Activated CD8-positive, alpha-beta T cell treated with anti-CD3 and anti-CD28 coated beads for 36 hours (primary cell): ENCODE measurements around the gene GALC. TPM values are rescaled to one million over a fixed set of nuclear protein-coding genes. Genes with fewer than 3 reads are reported as not detected.

Source experiments
- ATAC-seq: fragments of 200-7000 bp; cut with Tn5 transposase; one replicate; pipeline ENCODE4 v1.10.0; 2021; ENCODE audit warnings: mild to moderate bottlenecking, moderate library complexity
- CTCF ChIA-PET: fragments of 350-600 bp; sonication (Branson Sonifier 250); formaldehyde crosslinking; loops from one replicate; lab custom pipeline; 2021; ENCODE audit warnings: antibody characterized with exemption; lab: Charles Lee
- POLR2A ChIA-PET: fragments of 350-600 bp; sonication (Branson Sonifier 250); formaldehyde crosslinking; loops from one replicate; lab custom pipeline; 2021; ENCODE audit warnings: antibody characterized with exemption; lab: Charles Lee
- DNase-seq: peaks from one replicate; pipeline ENCODE4 v3.0.0-alpha.2; 2020
- H3K27ac Mint-ChIP-seq: one replicate; pipeline ENCODE4 v1.8.0; 2021; ENCODE audit warnings: mild to moderate bottlenecking, mixed read lengths
- H3K27me3 Mint-ChIP-seq: one replicate; pipeline ENCODE4 v1.8.0; 2021; ENCODE audit warnings: mixed read lengths
- H3K36me3 Mint-ChIP-seq: one replicate; pipeline ENCODE4 v1.8.0; 2021; ENCODE audit warnings: low read depth, mixed read lengths
- H3K4me1 Mint-ChIP-seq: one replicate; pipeline ENCODE4 v1.8.0; 2021; ENCODE audit warnings: low read depth, mixed read lengths
- H3K4me3 Mint-ChIP-seq: one replicate; pipeline ENCODE4 v1.8.0; 2021; ENCODE audit warnings: mild to moderate bottlenecking, moderate library complexity, mixed read lengths
- H3K9me3 Mint-ChIP-seq: one replicate; pipeline ENCODE4 v1.8.0; 2021; ENCODE audit warnings: mixed read lengths
- CTCF ChIP-seq: fragments of 200-600 bp; IDR thresholded peaks from one replicate; pipeline ENCODE4 v1.8.0; 2022; ENCODE audit warnings: antibody characterized with exemption, mild to moderate bottlenecking
- intact Hi-C: fragments of 100-400 bp; cut with micrococcal nuclease; formaldehyde crosslinking; loops from one replicate; pipeline ENCODE4 v1.10.0; 2022
- total RNA-seq, 2 experiments: library from RNA; stranded (reverse); gene quantifications; one replicate each; pipeline ENCODE4 v1.2.3, GENCODE V29; 2021

Gene GALC
- total RNA-seq, 2 experiments from 2014 or later: 8.6 to 11.3 TPM

- TF ChIP-seq CTCF: no peak
- Mint-ChIP-seq H3K4me3 (no peak overlapping the region), H3K36me3 (peaks cover 8% of the 10 kb centered on the region), H3K9me3 (no peaks in the 10 kb centered on the region), H3K4me1 (peaks cover 63% of the 10 kb centered on the region), H3K27ac (no peak overlapping the region), H3K27me3 (no peaks in the 10 kb centered on the region)
- intact Hi-C loops: no loop called here
- DNase-seq (no peak), ATAC-seq (no peak)
- POLR2A ChIA-PET: no interaction called here
- CTCF ChIA-PET: interaction anchor here (0.8 kb wide), 1 partner anchor 54 kb away, joined by 3 read pairs; no protein-coding TSS in a partner anchor
These were observed 6.3 kb upstream of the GALC start for GRCh38 chr14:87999277-87999676.

- H3K4me1 Mint-ChIP-seq: peaks cover 67% of the 10 kb centered on the region
- no peak for DNase-seq
- ChIA-PET POLR2A (interaction anchor here (0.8 kb wide), 1 partner anchor 1276 kb away, joined by 3 read pairs; no protein-coding TSS in a partner anchor), CTCF (no interaction called here)
- ATAC-seq: no peak
- TF ChIP-seq CTCF: no peak
- no peak overlapping the region for H3K27ac Mint-ChIP-seq
- no peaks in the 10 kb centered on the region for H3K9me3 Mint-ChIP-seq
- no peak overlapping the region for H3K4me3 Mint-ChIP-seq
- no peaks in the 10 kb centered on the region for H3K27me3 Mint-ChIP-seq
- intact Hi-C loops: no loop called here
- H3K36me3 Mint-ChIP-seq: peaks cover 8% of the 10 kb centered on the region
These were observed 5.5 kb upstream of the GALC start for GRCh38 chr14:87998482-87998881.

- POLR2A ChIA-PET: interaction anchor here (5.4 kb wide), 1 partner anchor 9 kb away, joined by 146 read pairs; the partner anchor contains the start of gene GPR65
- no peak for TF ChIP-seq CTCF
- peak overlapping the region; percentile 96 for H3K27ac Mint-ChIP-seq
- H3K9me3 Mint-ChIP-seq: no peaks in the 10 kb centered on the region
- CTCF ChIA-PET: interaction anchor here (1.4 to 2.8 kb wide), 3 partner anchors 10 to 51 kb away, joined by 7 to 9 read pairs (median 8); partner anchors contain the start of gene GPR65
- no peak for DNase-seq
- H3K27me3 Mint-ChIP-seq: no peaks in the 10 kb centered on the region
- H3K36me3 Mint-ChIP-seq: peaks cover 2% of the 10 kb centered on the region
- no peak overlapping the region for H3K4me3 Mint-ChIP-seq
- intact Hi-C loops: no loop called here
- no peak for ATAC-seq
- peaks cover 63% of the 10 kb centered on the region for H3K4me1 Mint-ChIP-seq
These were observed 3.3 kb upstream of the GALC start for GRCh38 chr14:87996291-87996592.

- TF ChIP-seq CTCF: no peak
- CTCF ChIA-PET: interaction anchor here (0.6 to 2.8 kb wide), 6 partner anchors 8 to 135 kb away, joined by 3 to 9 read pairs (median 5); partner anchors contain the start of gene GPR65
- peak overlapping the region; percentile 96 for H3K27ac Mint-ChIP-seq
- ATAC-seq: no peak
- H3K9me3 Mint-ChIP-seq: no peaks in the 10 kb centered on the region
- H3K36me3 Mint-ChIP-seq: peaks cover 2% of the 10 kb centered on the region
- DNase-seq: no peak
- H3K4me3 Mint-ChIP-seq: no peak overlapping the region
- no peaks in the 10 kb centered on the region for H3K27me3 Mint-ChIP-seq
- H3K4me1 Mint-ChIP-seq: peaks cover 61% of the 10 kb centered on the region
- POLR2A ChIA-PET: interaction anchor here (0.9 to 5.4 kb wide), 3 partner anchors 9 to 173 kb away, joined by 3 to 146 read pairs (median 3); partner anchors contain the start of gene GPR65
- intact Hi-C loops: no loop called here
These were observed 2.7 kb upstream of the GALC start for GRCh38 chr14:87995500-87996290.

- CTCF ChIA-PET: interaction anchor here (0.6 to 2.8 kb wide), 6 partner anchors 9 to 135 kb away, joined by 3 to 9 read pairs (median 5); partner anchors contain the start of gene GPR65
- Mint-ChIP-seq H3K27ac (peak overlapping the region; percentile 96), H3K36me3 (peaks cover 2% of the 10 kb centered on the region), H3K27me3 (no peaks in the 10 kb centered on the region), H3K4me1 (peaks cover 64% of the 10 kb centered on the region), H3K4me3 (peak overlapping the region; percentile 86), H3K9me3 (no peaks in the 10 kb centered on the region)
- no peak for TF ChIP-seq CTCF
- ATAC-seq (peak; percentile 41), DNase-seq (peak; percentile 74)
- intact Hi-C loops: no loop called here
- POLR2A ChIA-PET: interaction anchor here (0.9 to 5.4 kb wide), 4 partner anchors 10 to 173 kb away, joined by 3 to 146 read pairs (median 3); partner anchors contain the start of gene GPR65
These were observed 2.0 kb upstream of the GALC start for GRCh38 chr14:87994974-87995373.
